CD4-positive, alpha-beta T cell treated with Interleukin-21 for 1 hour (primary cell): ENCODE results near the gene CAPZB.

Experiments
- DNase-seq: peaks from one replicate; pipeline ENCODE4 v3.0.0-alpha.2; 2020

The CAPZB gene

DNA sequence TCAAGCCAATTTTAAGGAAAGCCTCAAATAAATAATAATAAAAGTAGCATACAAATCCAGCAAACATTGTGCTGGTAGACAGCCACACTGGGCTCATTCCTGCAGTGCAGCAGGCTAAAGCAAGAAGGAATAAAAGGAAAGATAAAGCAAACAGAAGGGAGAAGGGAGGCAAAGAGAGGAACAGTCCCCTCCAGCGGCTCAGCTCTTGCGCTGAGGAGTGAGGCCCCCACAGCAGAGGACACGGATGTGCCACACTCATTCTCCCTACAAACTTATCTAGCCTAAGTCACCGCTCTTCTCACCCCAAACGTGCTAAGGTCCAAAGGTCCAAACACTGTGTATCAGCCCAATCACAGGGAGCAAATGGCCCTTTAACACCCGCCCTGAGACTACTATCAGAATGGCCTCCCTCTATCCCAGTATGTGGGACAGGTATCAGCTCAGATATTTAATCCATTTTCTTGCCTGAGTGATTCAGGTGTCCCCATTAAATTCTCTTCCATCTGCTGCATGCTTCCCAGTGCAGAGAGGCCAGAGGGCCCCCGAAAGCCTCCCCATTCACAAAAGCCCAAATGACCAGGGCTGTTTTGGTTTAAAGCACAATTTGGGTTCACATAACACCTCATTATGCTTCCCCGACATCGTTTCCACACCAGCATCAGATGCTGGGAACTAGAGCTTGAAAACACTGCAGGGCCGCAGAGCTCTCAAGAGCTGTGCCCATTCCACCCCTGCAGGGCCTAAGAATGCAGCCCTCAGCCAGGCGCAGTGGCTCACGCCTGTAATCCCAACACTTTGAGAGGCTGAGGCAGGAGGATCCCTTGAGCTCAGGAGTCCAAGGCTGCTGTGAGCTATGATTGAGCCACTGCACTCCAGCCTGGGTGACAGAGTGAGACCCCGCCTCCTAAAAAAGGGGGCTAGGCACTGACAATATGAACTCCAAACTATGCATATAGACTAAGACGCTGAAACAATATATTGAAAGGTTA lies 17.8 kb downstream of the CAPZB start:
- DNase-seq: no peak

DNA sequence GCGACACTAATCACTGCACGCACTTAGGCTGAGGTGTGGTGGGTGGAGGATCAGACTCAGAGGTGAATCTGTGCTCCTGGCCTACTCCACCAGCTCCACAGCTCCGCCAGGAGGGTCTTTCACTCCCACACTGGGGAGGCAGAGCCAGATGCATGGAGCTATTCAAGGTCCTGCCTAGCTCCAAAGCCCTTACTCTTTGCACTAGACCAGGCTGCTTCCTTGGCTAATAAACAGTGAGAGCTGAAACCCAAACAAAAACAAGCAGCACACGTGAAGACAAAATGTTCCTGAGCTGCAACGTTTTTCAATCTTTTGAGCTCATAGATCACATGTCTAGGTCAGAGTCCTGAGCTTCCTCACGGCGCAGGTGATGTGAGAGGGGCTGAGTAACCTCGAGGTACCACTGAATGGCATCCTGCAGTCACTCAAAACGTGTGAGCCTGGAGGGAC lies 19.2 kb downstream of the CAPZB start:
- DNase-seq: no peak

DNA sequence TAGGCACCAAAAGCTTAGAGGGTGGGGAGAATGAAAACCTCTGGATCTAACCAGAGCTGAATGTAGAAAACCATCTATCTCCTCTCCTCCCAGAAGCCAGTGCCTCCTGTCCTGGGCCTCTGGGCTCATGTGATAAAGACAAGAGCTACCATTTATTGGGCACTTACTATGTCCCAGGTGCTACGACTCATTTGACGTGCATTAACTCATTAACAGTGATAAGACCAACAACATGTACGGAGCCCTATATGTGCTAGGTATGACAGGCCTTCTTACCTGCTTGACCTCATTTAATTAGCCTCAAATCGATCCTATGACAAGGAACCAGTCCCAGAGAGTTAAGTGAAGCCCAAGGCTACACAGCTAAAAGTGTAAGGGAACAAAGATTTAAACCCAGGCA lies 19.7 kb downstream of the CAPZB start:
- DNase-seq: no peak

DNA sequence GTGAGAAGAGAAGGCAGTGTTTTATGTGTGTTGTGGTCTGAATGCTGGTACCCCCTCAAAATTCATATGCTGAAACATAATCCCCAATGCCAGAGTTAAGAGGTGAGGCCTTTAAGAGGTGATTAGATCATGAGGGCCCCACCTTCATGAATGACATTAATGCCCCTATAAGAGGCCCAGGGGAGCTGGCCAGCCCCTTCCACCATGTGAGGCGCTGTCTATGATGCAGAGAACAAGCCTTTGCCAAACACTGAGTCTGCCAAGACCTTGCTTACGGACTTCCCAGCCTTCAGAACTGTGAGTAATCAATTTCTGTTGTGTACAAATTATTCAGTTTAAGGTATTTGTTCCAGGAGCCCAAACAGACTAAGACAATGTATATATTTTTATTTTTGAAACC lies 20.2 kb downstream of the CAPZB start:
- no peak for DNase-seq

DNA sequence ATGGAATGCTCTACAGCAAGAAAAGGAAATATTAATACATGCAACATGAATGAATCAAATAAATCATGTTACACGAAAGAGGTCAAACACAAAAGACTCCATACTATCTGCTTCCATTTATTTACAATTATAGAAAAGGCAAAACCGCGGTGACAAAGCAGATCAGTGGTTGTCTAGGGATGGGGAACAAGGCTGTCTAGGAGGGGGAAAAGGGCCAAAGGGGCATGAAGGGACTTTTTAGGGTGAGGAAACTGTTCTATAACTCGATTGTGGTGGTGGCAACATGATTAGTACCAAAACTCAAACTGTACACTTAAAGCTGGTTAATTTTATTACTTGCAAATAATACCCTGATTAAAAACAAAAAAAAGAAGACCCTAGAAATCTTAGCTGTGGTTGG lies 20.6 kb downstream of the CAPZB start:
- DNase-seq: no peak

DNA sequence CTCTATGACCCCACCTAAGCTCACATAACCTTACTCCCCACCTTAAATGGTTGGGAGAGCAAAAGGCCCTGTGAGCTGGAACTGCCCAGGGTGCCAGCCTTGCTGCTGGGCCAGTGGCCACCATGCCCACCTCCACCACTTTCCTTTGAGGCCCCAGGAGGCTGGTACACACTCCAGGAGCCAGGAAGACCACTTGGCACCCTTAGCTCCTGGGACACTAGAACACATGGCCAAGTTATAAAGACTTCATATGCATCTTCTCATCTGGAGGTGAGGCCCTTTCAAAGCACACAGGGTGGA lies 21.9 kb downstream of the CAPZB start:
- DNase-seq: no peak

DNA sequence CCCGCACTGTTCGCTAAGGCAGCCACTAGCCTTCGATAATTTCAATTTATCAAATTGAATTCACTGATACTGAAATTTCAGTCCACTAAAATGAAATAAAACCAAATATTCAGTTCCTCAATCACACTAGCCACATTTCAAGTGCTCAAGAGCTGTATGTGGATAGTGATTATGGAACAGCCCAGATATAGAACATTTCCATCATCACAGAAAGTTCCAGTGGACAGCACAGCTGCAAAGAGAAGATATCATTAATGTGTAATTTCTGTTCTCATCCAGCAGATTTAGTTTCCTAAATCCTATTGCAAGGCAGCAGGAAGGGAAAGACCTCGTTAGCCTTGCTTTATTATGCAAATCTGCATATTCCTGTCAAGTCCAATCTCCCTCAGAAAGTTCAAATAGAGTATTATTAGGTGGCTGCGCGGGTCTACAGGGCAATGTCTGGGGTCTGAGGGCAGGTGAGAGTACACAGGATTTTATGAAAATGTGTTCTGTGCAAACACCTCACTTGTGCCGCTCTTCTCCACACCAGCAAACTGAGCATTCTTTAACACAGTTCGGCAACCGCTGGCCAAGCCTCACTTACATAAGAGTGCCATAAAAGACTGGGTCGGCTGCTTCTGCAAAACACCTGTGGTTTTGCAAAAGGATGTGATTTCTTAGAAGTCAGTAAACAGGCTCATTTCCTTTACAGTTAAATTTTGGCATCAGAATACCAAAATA lies 22.4 kb downstream of the CAPZB start:
- DNase-seq: peak; percentile 82

DNA sequence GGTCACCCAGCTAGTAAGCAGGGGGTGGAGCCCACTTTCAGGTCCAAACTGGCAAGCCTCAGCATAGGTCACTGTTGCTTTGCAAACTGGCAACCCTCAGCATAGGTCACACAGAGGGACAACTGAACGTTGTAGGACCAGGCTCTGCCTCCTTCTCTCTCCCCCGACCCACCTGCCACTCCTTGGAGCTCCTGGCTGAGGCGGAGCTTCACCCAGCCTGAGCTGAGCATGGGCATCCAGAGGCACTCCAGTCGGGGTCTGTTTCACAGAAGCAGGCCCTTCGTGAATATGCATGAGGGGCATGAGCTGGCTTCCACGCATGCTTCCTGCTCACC lies 24.2 kb downstream of the CAPZB start:
- DNase-seq: no peak

- no peak for DNase-seq
These were observed 24.7 kb downstream of the CAPZB start for GRCh38 chr1:19460535-19461219.

DNA sequence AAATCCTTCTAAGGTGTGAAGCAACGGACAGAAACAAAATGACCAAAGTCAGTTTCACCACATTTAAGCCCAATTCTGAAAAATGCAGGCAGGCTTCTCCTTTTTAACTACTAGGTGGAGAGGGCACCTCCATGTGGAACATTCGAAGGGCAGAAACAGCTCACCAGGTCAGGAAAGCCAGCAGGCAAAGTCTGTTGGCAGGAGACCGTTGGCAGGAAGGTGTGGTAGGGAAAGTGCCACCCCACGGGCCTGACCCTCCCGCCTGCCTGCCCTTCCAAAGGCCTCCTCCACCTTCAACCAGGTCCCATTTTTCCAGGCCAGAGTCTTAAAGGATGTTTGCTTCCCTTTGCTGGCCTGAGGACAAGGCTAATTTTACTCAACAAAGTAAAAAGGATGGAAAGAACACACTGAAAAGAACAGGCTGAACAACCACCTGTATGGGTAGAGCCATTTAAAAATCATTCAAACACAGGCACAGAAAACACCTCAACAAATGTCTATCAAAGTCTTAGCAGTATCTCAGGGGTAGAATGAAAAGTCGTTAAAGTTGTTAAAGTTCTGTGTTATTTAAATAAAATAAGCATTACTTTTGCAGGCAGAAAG lies 26.4 kb downstream of the CAPZB start:
- no peak for DNase-seq

DNA sequence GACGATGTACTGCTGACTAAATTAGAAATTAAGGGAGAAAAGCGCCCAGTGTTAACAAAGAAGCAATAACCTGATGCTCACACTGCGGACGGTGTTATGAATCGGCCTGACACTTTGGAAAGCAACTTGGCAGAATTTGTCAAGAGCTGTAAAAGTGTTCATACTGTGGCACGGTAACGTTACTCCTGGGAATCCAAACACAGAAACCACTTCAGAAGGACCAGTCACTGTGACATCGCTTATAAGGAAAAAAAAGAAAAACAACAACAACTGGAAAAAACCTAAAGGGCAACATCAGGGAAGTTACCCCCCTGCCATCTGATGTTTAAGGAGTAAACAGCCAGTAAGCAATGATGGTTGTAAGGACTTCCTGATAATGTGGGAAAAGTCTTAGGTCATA lies 27.7 kb downstream of the CAPZB start:
- DNase-seq: no peak

DNA sequence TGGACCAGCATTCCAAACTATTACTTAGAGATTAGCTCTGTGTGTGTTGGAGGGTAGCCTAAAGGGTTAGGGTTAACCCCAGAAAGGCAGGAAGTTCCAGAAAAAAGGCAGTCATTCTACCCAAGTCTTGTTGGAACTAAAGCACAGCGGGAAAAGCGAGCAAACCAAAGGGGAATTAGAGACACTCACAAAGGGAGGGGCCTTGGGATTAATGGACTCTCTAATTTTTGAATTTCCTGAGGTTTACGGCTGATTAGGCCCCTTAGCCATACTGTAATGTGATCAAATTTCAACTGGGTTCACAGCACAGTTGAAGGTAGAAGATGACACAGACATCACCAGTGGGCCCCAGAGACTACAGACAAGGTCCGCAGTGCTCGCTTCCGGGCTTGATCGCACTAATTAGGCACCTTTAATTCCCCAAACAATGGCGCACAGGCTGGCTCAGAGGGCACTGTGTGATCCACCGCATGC lies 28.3 kb downstream of the CAPZB start:
- DNase-seq: no peak

DNA sequence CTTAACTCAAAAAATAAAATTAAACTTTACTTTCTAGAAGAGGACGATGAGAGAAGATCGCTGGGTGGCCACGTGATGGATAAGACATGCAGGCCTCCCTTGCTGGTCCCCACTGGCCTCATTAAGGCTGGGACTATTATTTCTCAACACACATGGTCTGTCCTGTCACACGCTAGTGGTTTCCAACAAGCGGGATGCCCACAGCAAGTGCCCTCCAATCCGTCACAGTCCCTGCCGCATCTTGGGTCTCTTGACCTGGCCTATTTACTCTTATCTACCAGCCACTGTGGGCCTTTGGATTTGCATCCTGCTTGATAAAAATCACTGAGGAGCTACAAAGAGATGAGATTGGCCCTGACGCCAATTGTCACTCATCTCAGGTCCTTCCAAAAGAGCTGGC lies 30.0 kb downstream of the CAPZB start:
- no peak for DNase-seq

DNA sequence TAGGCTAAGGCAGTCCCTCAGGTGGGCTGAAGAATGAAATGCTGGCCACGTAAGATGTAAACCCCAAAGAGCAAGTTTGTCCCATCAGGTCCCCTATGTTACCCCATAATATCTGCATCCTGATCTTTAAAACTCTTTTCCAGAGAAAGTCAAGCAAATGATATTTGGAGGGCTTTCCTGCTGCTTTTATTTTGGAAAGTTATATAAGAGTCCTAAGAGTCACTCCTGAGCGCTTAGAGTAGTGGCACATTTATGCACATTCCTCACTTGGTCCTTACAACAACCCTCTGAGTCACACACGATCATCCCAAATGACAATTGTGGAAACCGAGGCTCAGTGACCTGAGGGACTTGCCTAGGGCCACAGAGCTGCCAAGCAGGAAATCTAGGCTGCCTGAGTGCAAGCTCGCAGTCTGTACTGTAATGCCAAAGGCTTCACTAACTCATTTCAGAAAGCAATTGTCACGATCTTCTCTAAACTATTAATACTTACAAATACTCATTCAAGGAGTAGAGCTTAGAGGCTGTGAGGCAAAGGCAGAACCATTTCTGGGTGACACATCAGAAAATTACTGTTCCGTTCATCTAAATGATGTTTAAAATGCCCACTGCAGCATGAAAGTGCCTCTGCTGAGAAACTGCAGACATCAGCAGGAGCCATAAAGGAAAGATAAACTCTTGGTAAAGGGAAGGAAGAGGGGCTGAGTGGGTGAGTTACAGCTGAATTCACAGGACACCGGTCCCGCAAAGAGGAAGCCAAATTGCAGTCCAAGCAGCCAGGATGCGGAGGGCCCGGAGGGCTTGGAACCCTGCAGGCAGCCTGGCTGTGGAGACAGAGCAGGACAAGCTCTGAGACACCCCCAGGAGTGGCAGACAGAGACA lies 30.8 kb downstream of the CAPZB start:
- no peak for DNase-seq

- DNase-seq: no peak
These were observed 31.6 kb downstream of the CAPZB start for GRCh38 chr1:19453741-19454201.

DNA sequence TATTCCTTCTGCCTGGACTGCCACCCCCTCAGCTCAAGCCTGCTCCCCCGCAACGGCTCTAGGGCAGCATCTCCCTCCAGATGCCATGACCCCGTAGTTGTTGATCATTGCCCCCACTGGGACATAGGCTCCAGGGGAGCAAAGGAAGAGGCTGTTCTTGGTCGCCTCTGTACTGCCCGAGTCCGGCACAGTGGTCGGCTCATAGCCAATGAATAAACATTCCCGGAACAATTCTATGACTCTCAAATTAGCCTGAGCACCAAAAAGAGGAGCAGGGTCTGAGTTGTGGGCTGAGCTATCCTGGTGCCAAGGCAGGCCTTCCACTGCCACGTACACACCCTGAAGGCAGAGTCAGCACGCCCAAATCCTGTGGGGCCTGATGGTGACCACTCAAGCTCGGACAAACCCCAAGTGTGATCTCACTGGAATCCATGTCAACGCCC lies 33.1 kb downstream of the CAPZB start:
- no peak for DNase-seq

DNA sequence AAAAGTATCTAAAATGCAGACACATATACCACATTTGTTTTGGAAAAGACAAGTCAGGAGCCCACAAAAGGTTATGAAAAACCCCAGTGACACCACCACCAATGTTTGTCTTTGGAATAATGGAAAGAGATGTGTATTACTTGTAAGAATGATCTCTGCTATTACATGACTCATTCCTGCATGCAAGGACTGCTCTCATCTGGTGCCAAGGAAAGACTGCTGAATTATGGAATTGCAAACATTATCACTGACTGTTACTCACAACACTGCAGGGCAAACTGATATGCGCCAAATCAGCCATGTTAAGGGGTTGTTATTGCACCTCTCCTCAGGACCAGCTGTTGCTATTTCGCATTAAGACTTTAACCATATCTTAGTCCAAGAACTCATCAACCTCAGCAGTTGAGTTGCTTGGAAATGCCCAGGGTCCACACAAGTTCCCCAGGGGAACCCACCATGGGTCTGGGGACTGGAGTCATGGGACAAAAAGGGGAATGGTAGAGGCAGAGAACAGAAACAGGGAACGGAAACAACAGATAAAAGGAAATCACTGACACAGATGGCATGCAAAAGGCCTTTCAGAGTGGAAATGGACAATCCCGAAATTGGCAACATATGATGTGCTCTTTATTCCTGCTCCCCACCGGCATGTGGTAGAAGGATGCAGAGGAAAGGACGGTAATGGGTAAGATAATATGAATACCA lies 34.4 kb downstream of the CAPZB start:
- no peak for DNase-seq

GRCh38 chr1:19449454-19450228 lies 35.7 kb downstream of the CAPZB start:
- DNase-seq: no peak

DNA sequence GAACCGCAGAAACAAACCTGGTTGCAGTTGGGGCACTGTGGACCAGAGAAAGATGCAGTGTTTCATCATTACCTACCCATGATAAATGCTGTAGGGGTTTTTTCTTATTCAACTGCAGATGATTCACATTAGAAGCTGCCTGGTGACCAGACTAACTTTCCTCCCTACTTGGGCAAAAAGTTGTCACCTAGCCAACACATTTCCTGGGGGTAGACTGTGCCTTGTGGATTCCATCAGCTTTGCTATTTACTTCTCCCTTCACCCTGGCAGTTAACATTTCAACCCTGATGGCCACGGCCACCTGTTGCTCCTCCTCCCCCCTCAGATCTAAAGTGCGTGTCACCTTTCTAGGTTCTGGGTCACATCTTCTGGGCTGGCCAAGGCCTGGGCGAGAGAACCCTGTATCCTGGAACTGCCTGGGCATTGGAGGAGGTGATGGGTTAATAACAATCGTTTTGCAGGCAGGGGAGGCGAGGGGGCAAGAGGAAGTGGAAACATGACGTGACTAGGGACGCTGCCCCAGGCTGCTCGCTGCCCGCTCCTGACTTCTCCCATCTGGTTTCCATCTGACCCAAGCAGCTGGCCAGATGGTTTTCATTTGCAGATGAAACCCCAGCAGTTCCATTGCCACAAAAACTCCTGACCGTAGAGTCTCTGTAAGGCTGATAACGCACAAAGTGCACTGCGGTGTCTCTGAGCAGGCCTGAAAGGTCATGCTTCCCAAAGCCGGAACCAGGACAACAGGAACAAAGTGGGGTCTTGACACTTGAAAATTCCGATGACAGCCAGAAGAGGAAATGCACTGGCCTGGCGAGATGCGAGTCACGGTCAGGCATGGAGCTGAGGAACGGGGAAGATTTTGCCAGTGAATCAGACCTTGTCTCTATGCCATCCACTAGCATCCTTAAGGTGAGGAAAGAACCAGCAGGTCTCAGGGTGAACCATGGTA lies 36.6 kb downstream of the CAPZB start:
- no peak for DNase-seq
